Prostate gland (tissue), 2 donors: Measurements from ENCODE around the gene C1orf159. TPM values are rescaled to one million over a fixed set of nuclear protein-coding genes. Genes with fewer than 3 reads are reported as not detected.

Source experiments
- DNase-seq: peaks from one replicate; pipeline ENCODE4 v3.0.0-alpha.2; 2019; ENCODE audit warnings: low spot score
- H3K27ac ChIP-seq, 2 donors: fragments of 200-600 bp; sonication (generic); 2 replicates each; pipeline ENCODE4 v1.5.1; 2017 to 2019
- H3K27me3 ChIP-seq: fragments of 200-600 bp; sonication (generic); replicated peaks from 2 replicates; pipeline ENCODE4 v1.5.1; 2019; ENCODE audit not compliant: insufficient read depth
- H3K36me3 ChIP-seq, 2 donors: fragments of 200-600 bp; sonication (generic); 1 replicate in 1 of 2; 2 replicates in 1 of 2; pipeline versions ENCODE4 v1.5.1 to v1.8.1; 2017 to 2019
- H3K4me1 ChIP-seq: fragments of 200-600 bp; sonication (generic); replicated peaks from 2 replicates; pipeline ENCODE4 v1.5.1; 2019
- H3K4me3 ChIP-seq, 2 donors: fragments of 200-600 bp; sonication (generic); 2 replicates each; pipeline ENCODE4 v1.5.1; 2017 to 2019
- H3K9me3 ChIP-seq: fragments of 200-600 bp; sonication (generic); 2 replicates; pipeline ENCODE4 v1.5.1; 2017
- CTCF ChIP-seq, 4 experiments: fragments of 200-600 bp in 2 of 4; fragments of 450-650 bp in 2 of 4; sonication (generic) in 2 of 4; IDR thresholded peaks; 1 replicate in 3 of 4; 2 replicates in 1 of 4; pipeline ENCODE4 v1.5.1; 2016 to 2019; ENCODE audit warnings: antibody characterized with exemption in 4 of 4, mild to moderate bottlenecking in 2 of 4, moderate library complexity in 2 of 4
- POLR2A ChIP-seq: fragments of 450-650 bp; IDR thresholded peaks from one replicate; pipeline ENCODE4 v1.6.1; 2016; ENCODE audit warnings: antibody characterized with exemption, mild to moderate bottlenecking
- POLR2AphosphoS5 ChIP-seq: sonication (generic); formaldehyde crosslinking; IDR thresholded peaks from one replicate; pipeline ENCODE4 v1.6.1; 2017; ENCODE audit warnings: antibody characterized with exemption
- WGBS: methylation state at CpG from one replicate; pipeline ENCODE4 v1.1.5; 2018; 5-methylcytosine and 5-hydroxymethylcytosine counted together
- intact Hi-C: fragments of 100-400 bp; cut with DNase I; formaldehyde crosslinking; loops from one replicate; pipeline ENCODE4 v1.14.2; 2022
- total RNA-seq, 2 donors: library from RNA; depleted of rRNA; stranded (reverse); fragments of >200 nt; gene quantifications; one replicate each; pipeline ENCODE4 v1.1.0, GENCODE V29; 2016

The C1orf159 gene
- total RNA-seq, 2 donors from 2014 or later: 20.0 to 26.4 TPM

- no peaks in the 10 kb centered on the region for H3K4me1 ChIP-seq
- 91% methylated on average over 13 of the region's 13 CpGs for WGBS
- no peaks in the 10 kb centered on the region for H3K9me3 ChIP-seq
- no peak for TF ChIP-seq POLR2A
- TF ChIP-seq CTCF (IDR thresholded peaks at IDR 0.05): no peak
- no peak for TF ChIP-seq POLR2AphosphoS5
- H3K27ac ChIP-seq: no peak overlapping the region
- no peaks in the 10 kb centered on the region for H3K27me3 ChIP-seq
- no peaks in the 10 kb centered on the region for H3K36me3 ChIP-seq
- no peak overlapping the region for H3K4me3 ChIP-seq
- no peak for DNase-seq
- intact Hi-C loops: no loop called here
Observed at GRCh38 chr1:1114431-1114830, 1.5 kb downstream of the C1orf159 start.

- no peaks in the 10 kb centered on the region for H3K27me3 ChIP-seq
- H3K36me3 ChIP-seq: no peaks in the 10 kb centered on the region
- intact Hi-C loops: no loop called here
- DNase-seq: no peak
- no peak for TF ChIP-seq POLR2A
- no peak for TF ChIP-seq POLR2AphosphoS5
- TF ChIP-seq CTCF (IDR thresholded peaks at IDR 0.05): no peak
- H3K27ac ChIP-seq: no peak overlapping the region
- no peaks in the 10 kb centered on the region for H3K9me3 ChIP-seq
- H3K4me1 ChIP-seq: no peaks in the 10 kb centered on the region
- no peak overlapping the region for H3K4me3 ChIP-seq
- 94% methylated on average over 29 of the region's 30 CpGs for WGBS
Observed at GRCh38 chr1:1112237-1112985, 3.5 kb downstream of the C1orf159 start.

GRCh38 chr1:1111516-1112236 is 4.2 kb downstream of the C1orf159 start:
- intact Hi-C loops: no loop called here
- no peak for DNase-seq
- WGBS: 87% methylated on average over 28 of the region's 28 CpGs

GRCh38 chr1:1110561-1110971 is 5.3 kb downstream of the C1orf159 start:
- Histone ChIP-seq H3K4me1 (no peaks in the 10 kb centered on the region), H3K9me3 (no peaks in the 10 kb centered on the region), H3K4me3 (no peak overlapping the region), H3K27ac (no peak overlapping the region), H3K27me3 (no peaks in the 10 kb centered on the region), H3K36me3 (no peaks in the 10 kb centered on the region)
- intact Hi-C loops: no loop called here
- TF ChIP-seq POLR2AphosphoS5 (no peak), POLR2A (no peak), CTCF (IDR thresholded peaks at IDR 0.05) (no peak)
- no peak for DNase-seq
- 91% methylated on average over 29 of the region's 29 CpGs for WGBS

More at GRCh38 chr1:1111516-1112236, 4.2 kb downstream of the C1orf159 start:
- no peaks in the 10 kb centered on the region for H3K36me3 ChIP-seq
- H3K27ac ChIP-seq: no peak overlapping the region
- no peaks in the 10 kb centered on the region for H3K27me3 ChIP-seq
- TF ChIP-seq POLR2AphosphoS5 (no peak), POLR2A (no peak), CTCF (IDR thresholded peaks at IDR 0.05) (no peak)
- H3K4me3 ChIP-seq: no peak overlapping the region
- H3K9me3 ChIP-seq: no peaks in the 10 kb centered on the region
- H3K4me1 ChIP-seq: no peaks in the 10 kb centered on the region
